GM21723 (cell line): ENCODE measurements around the gene FTO.
"Not testable (repeated sequence)": the region's sequence is repeated elsewhere in the genome, so short reads cannot be mapped to it uniquely, and the experiment has no call there.

Experiments
- ATAC-seq: cut with Tn5 transposase; IDR thresholded peaks from one replicate; pipeline ENCODE4 v1.9.1; 2021; ENCODE audit warnings: mild to moderate bottlenecking, moderate library complexity; ENCODE audit not compliant: unreplicated experiment

The FTO gene

GRCh38 chr16:53703590-53704444 is at the start of gene FTO, which contains the start of gene RPGRIP1L:
FTO (plus strand) TSS chr16:53704156.
RPGRIP1L (minus strand) TSS chr16:53703859; CDS start chr16:53700723, 3,136 bp downstream.
- peak; percentile 99 for ATAC-seq

GRCh38 chr16:53654946-53655345 is 49.0 kb upstream of the FTO start:
- no peak for ATAC-seq

GRCh38 chr16:53662072-53662471 is 41.9 kb upstream of the FTO start:
- ATAC-seq = no peak

- peak; percentile 77 for ATAC-seq
Observed at GRCh38 chr16:53664724-53665345, 39.1 kb upstream of the FTO start.

GRCh38 chr16:53666786-53667415 is 37.1 kb upstream of the FTO start:
- no peak for ATAC-seq

- ATAC-seq = no peak
Observed at GRCh38 chr16:53668869-53669268, 35.1 kb upstream of the FTO start.

- no peak for ATAC-seq
Observed at GRCh38 chr16:53672461-53672860, 31.5 kb upstream of the FTO start.

- no peak for ATAC-seq
Observed at GRCh38 chr16:53673189-53673588, 30.8 kb upstream of the FTO start.

- no peak for ATAC-seq
Observed at GRCh38 chr16:53678155-53678554, 25.8 kb upstream of the FTO start.

- ATAC-seq = no peak
Observed at GRCh38 chr16:53678756-53679343, 25.1 kb upstream of the FTO start.

- no peak for ATAC-seq
Observed at GRCh38 chr16:53680756-53681155, 23.2 kb upstream of the FTO start.

- ATAC-seq = no peak
Observed at GRCh38 chr16:53681354-53681753, 22.6 kb upstream of the FTO start.

- ATAC-seq = not testable (repeated sequence)
Observed at GRCh38 chr16:53685334-53685733, 18.6 kb upstream of the FTO start.

- ATAC-seq = no peak
Observed at GRCh38 chr16:53686710-53687109, 17.2 kb upstream of the FTO start.

- ATAC-seq = no peak
Observed at GRCh38 chr16:53689636-53690035, 14.3 kb upstream of the FTO start.

- no peak for ATAC-seq
Observed at GRCh38 chr16:53690771-53691170, 13.2 kb upstream of the FTO start.

GRCh38 chr16:53692146-53692545 is 11.8 kb upstream of the FTO start:
- no peak for ATAC-seq

- ATAC-seq = no peak
Observed at GRCh38 chr16:53693320-53693719, 10.6 kb upstream of the FTO start.

- no peak for ATAC-seq
Observed at GRCh38 chr16:53695070-53695469, 8.9 kb upstream of the FTO start.

GRCh38 chr16:53698271-53698670 is 5.7 kb upstream of the FTO start:
- ATAC-seq = not testable (repeated sequence)

- no peak for ATAC-seq
Observed at GRCh38 chr16:53704445-53704813, 473 bp downstream of the FTO start.
